ENCODE results near the gene HOXB8. TPM values are rescaled to one million over a fixed set of nuclear protein-coding genes. Genes with fewer than 3 reads are reported as not detected.

HOXB8 gene
- total and polyA plus RNA-seq, 10 of the 15 experiments (the other 5 are each of a cell fraction or from before 2014, with no cell fraction given): 0.21 TPM; not detected in 9

DNA sequence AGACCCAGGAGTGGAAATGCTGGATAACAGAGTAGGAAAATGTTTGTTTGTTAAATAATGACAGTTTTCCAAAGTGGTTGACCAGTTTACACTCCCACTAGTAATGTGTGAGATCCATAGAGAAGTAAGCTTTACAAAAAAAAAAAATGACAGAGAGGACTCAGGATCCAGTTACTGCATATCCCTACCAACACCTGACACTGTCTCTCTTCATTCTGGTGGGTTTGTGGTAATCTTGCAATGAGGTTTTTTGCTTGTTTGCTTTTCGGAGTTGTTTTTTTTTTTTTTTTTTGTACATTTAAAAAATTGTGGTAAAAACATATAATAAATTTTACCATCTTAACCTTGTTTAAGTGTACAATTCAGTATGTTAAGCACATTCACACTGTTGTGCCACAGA lies 34.6 kb upstream of the HOXB8 start:
- ATAC-seq (no peak), FAIRE-seq (no peak), DNase-seq (ENCODE audit: low read depth, low spot score) (no peak)
- Histone ChIP-seq H4K20me1 (ENCODE audit: control insufficient read depth, insufficient read depth) (no peaks in the 10 kb centered on the region), H3K4me1 (ENCODE audit: control insufficient read depth, insufficient read depth, low read length) (peaks cover 7% of the 10 kb centered on the region), H3K9me3 (replicated peaks; ENCODE audit: control insufficient read depth, insufficient read depth, low read length) (no peaks in the 10 kb centered on the region), H3K4me3 (no peak overlapping the region), H3K36me3 (ENCODE audit: control insufficient read depth in 2 of 2, insufficient read depth in 2 of 2, low read length in 1 of 2) (no peaks in the 10 kb centered on the region), H2AFZ (ENCODE audit: control insufficient read depth, low read depth, low read length) (no peak overlapping the region), H3K27me3 (replicated peaks in 1 of 2; ENCODE audit: control insufficient read depth in 2 of 2, insufficient read depth in 2 of 2, low read length in 1 of 2) (peaks cover 0 to 7% of the 10 kb centered on the region in 2 experiments; a peak in 2 of 4 replicates), H3K4me2 (ENCODE audit: control insufficient read depth, insufficient read depth) (no peak overlapping the region), H3K9ac (ENCODE audit: control insufficient read depth, insufficient read depth, low read length) (no peak overlapping the region), H3K27ac (ENCODE audit: control insufficient read depth, insufficient read depth) (no peak overlapping the region), H3K79me2 (ENCODE audit: control insufficient read depth, insufficient read depth, low read length) (no peaks in the 10 kb centered on the region)
- intact Hi-C loops (cut with micrococcal nuclease; ENCODE audit: unreplicated experiment) (no loop called here), in situ Hi-C loops (cut with MboI) (no loop called here)
- ChIA-PET POLR2A (interaction anchor here (0.7 kb wide), 1 partner anchor 114 kb away, joined by 3 read pairs; no protein-coding TSS in a partner anchor), CTCF (interaction anchor here (1.0 to 1.4 kb wide), 2 partner anchors 13 to 29 kb away, joined by 4 to 6 read pairs; no protein-coding TSS in a partner anchor), RAD21 (ENCODE audit: unreplicated experiment) (interaction anchor here (1.2 kb wide), 1 partner anchor 14 kb away, joined by 3 read pairs; no protein-coding TSS in a partner anchor), SMC1A (ENCODE audit: uncharacterized antibody, unreplicated experiment) (interaction anchor here (1.0 to 2.0 kb wide), 2 partner anchors 22 to 154 kb away, joined by 4 to 5 read pairs; no protein-coding TSS in a partner anchor)
- TF ChIP-seq JUND (IDR thresholded peaks at IDR 0.05; ENCODE audit: low read depth, low read length): no peak
- TF ChIP-seq, protein P1, sequence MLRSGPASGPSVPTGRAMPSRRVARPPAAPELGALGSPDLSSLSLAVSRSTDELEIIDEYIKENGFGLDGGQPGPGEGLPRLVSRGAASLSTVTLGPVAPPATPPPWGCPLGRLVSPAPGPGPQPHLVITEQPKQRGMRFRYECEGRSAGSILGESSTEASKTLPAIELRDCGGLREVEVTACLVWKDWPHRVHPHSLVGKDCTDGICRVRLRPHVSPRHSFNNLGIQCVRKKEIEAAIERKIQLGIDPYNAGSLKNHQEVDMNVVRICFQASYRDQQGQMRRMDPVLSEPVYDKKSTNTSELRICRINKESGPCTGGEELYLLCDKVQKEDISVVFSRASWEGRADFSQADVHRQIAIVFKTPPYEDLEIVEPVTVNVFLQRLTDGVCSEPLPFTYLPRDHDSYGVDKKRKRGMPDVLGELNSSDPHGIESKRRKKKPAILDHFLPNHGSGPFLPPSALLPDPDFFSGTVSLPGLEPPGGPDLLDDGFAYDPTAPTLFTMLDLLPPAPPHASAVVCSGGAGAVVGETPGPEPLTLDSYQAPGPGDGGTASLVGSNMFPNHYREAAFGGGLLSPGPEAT (IDR thresholded peaks at IDR 0.05; ENCODE audit: low read depth): no peak
- TF ChIP-seq, protein P2, sequence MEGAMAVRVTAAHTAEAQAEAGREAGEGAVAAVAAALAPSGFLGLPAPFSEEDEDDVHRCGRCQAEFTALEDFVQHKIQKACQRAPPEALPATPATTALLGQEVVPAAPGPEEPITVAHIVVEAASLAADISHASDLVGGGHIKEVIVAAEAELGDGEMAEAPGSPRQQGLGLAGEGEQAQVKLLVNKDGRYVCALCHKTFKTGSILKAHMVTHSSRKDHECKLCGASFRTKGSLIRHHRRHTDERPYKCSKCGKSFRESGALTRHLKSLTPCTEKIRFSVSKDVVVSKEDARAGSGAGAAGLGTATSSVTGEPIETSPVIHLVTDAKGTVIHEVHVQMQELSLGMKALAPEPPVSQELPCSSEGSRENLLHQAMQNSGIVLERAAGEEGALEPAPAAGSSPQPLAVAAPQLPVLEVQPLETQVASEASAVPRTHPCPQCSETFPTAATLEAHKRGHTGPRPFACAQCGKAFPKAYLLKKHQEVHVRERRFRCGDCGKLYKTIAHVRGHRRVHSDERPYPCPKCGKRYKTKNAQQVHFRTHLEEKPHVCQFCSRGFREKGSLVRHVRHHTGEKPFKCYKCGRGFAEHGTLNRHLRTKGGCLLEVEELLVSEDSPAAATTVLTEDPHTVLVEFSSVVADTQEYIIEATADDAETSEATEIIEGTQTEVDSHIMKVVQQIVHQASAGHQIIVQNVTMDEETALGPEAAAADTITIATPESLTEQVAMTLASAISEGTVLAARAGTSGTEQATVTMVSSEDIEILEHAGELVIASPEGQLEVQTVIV (IDR thresholded peaks at IDR 0.05; ENCODE audit: borderline replicate concordance, partially characterized antibody): no peak
- TF ChIP-seq ATF7 (IDR thresholded peaks at IDR 0.05; ENCODE audit: low read depth): no peak
- TF ChIP-seq NFXL1 (IDR thresholded peaks at IDR 0.05; ENCODE audit: borderline replicate concordance): no peak
- TF ChIP-seq MXI1 (IDR thresholded peaks at IDR 0.05; ENCODE audit: low read depth, low read length): no peak
- no peak for TF ChIP-seq STAT3 (IDR thresholded peaks at IDR 0.05; ENCODE audit: low read depth, low read length)
- no peak for TF ChIP-seq NFYA (IDR thresholded peaks at IDR 0.05; ENCODE audit: borderline replicate concordance, low read depth, low read length)
- TF ChIP-seq STAT1 (conservative IDR thresholded peaks at IDR 0.05): no peak
- TF ChIP-seq, protein P3, sequence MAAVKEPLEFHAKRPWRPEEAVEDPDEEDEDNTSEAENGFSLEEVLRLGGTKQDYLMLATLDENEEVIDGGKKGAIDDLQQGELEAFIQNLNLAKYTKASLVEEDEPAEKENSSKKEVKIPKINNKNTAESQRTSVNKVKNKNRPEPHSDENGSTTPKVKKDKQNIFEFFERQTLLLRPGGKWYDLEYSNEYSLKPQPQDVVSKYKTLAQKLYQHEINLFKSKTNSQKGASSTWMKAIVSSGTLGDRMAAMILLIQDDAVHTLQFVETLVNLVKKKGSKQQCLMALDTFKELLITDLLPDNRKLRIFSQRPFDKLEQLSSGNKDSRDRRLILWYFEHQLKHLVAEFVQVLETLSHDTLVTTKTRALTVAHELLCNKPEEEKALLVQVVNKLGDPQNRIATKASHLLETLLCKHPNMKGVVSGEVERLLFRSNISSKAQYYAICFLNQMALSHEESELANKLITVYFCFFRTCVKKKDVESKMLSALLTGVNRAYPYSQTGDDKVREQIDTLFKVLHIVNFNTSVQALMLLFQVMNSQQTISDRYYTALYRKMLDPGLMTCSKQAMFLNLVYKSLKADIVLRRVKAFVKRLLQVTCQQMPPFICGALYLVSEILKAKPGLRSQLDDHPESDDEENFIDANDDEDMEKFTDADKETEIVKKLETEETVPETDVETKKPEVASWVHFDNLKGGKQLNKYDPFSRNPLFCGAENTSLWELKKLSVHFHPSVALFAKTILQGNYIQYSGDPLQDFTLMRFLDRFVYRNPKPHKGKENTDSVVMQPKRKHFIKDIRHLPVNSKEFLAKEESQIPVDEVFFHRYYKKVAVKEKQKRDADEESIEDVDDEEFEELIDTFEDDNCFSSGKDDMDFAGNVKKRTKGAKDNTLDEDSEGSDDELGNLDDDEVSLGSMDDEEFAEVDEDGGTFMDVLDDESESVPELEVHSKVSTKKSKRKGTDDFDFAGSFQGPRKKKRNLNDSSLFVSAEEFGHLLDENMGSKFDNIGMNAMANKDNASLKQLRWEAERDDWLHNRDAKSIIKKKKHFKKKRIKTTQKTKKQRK (IDR thresholded peaks at IDR 0.05; ENCODE audit: low read depth, low read length): no peak
- TF ChIP-seq, protein P4, sequence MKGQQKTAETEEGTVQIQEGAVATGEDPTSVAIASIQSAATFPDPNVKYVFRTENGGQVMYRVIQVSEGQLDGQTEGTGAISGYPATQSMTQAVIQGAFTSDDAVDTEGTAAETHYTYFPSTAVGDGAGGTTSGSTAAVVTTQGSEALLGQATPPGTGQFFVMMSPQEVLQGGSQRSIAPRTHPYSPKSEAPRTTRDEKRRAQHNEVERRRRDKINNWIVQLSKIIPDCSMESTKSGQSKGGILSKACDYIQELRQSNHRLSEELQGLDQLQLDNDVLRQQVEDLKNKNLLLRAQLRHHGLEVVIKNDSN (IDR thresholded peaks at IDR 0.05; ENCODE audit: borderline replicate concordance, extremely low read length, insufficient read depth, low read depth, low read length): no peak
- TF ChIP-seq TARDBP (IDR thresholded peaks at IDR 0.05; ENCODE audit: borderline replicate concordance): no peak
- no peak for TF ChIP-seq RB1 (IDR thresholded peaks at IDR 0.05; ENCODE audit: borderline replicate concordance)
- WGBS (ENCODE audit: insufficient coverage, insufficient replicate concordance, low lambda C conversion rate, missing lambda C conversion rate): 100% methylated on average over 1 of the region's 1 CpG
- BruUV-seq (replicated peaks): no TSS peak
